ENCODE results near the gene NUP188. TPM values are rescaled to one million over a fixed set of nuclear protein-coding genes. Genes with fewer than 3 reads are reported as not detected.

NUP188 gene
- total RNA-seq, 2 donors from 2014 or later = 75.7 to 106 TPM

DNA sequence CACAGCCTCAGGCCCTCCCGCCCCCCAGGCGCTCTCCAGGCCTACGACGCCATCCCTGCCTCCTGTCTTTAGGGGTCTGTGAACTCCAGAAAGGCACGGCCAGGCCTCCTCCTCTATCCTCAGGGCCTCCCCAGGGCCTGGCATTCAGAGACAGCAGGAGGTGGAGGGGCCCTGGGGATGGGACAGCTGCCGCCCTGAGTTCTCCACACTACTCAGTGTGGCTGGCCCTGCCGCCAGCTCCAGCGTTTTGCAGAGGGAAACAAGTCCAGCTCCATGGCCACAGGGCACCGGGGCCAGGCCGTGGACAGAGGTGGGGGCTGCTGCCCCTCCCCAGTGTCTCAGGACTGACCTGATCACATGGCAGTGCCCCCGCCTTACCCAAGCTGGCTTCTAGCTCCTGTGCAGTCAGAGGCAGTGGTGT lies 64.3 kb downstream of the NUP188 start:
- TF ChIP-seq, protein P1, sequence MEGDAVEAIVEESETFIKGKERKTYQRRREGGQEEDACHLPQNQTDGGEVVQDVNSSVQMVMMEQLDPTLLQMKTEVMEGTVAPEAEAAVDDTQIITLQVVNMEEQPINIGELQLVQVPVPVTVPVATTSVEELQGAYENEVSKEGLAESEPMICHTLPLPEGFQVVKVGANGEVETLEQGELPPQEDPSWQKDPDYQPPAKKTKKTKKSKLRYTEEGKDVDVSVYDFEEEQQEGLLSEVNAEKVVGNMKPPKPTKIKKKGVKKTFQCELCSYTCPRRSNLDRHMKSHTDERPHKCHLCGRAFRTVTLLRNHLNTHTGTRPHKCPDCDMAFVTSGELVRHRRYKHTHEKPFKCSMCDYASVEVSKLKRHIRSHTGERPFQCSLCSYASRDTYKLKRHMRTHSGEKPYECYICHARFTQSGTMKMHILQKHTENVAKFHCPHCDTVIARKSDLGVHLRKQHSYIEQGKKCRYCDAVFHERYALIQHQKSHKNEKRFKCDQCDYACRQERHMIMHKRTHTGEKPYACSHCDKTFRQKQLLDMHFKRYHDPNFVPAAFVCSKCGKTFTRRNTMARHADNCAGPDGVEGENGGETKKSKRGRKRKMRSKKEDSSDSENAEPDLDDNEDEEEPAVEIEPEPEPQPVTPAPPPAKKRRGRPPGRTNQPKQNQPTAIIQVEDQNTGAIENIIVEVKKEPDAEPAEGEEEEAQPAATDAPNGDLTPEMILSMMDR (IDR thresholded peaks at IDR 0.05) = no peak
- H3K27ac ChIP-seq = no peak overlapping the region
- H3K36me3 ChIP-seq = peaks cover 39% of the 10 kb centered on the region
- no peak for DNase-seq (ENCODE audit: low spot score)
- peaks cover 14 to 18% of the 10 kb centered on the region in 2 donors for H3K4me1 ChIP-seq (ENCODE audit: control insufficient read depth in 1 of 2, low read depth in 2 of 2)
- ATAC-seq (ENCODE audit: insufficient number of reproducible peaks, low FRiP score, low read depth) = no peak
- H3K27me3 ChIP-seq (replicated peaks; ENCODE audit: insufficient read depth) = no peaks in the 10 kb centered on the region
- H3K4me3 ChIP-seq = no peak overlapping the region
- H3K9me3 ChIP-seq = no peaks in the 10 kb centered on the region

DNA sequence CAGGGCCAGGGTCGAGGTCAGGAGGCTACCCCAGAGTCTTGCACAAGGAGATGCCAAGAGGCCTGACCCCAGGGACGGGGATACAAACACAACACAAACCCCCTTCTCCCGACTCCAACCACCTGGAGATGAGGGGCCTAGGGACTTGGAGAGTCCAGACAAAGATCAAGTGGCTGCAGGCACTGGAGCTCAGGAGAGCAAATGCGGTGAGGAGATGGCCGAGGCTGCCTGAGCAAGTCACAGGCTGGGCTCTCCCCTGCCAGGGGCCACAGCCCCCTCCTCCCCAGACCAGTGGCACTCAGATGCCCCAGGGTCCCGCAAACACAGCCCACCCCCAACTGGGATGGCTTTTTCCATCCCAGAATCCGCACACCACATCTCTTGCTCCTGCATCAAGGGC lies 64.8 kb downstream of the NUP188 start:
- no peak for ATAC-seq (ENCODE audit: insufficient number of reproducible peaks, low FRiP score, low read depth)
- DNase-seq (ENCODE audit: low spot score) = no peak
- H3K36me3 ChIP-seq = peaks cover 39% of the 10 kb centered on the region
- H3K27ac ChIP-seq = no peak overlapping the region
- no peaks in the 10 kb centered on the region for H3K27me3 ChIP-seq (replicated peaks; ENCODE audit: insufficient read depth)
- H3K9me3 ChIP-seq = no peaks in the 10 kb centered on the region
- peaks cover 9 to 13% of the 10 kb centered on the region in 2 donors for H3K4me1 ChIP-seq (ENCODE audit: control insufficient read depth in 1 of 2, low read depth in 2 of 2)
- TF ChIP-seq, protein P1 (IDR thresholded peaks at IDR 0.05) = no peak
- no peak overlapping the region for H3K4me3 ChIP-seq

DNA sequence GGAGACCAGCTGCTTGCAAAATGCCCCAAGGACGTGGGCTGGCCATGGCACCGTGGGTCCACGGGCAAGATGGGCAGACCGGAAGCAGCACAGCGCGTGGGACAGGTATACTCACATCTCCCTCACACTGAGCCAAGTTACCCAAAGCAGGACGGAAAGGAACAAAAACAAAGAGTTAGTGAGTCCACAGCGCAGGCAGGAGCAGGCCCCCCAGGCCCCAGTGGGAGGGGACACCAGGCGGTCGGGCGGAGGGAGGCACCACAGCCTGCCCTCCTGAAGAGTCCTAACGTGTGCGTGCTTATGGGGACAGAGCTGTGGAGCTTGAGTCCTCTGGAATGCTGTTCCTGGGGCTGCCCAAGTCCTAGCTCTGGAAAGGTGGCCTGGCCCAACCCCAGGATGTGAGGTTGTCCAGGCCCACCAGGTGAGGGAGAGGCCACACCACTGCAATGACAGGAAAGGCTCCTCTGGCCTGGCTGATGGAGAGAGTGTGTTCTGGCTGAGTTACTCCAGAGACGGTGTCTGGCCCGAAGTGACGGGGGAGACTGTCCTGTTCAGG lies 65.5 kb downstream of the NUP188 start:
- Histone ChIP-seq H3K36me3 (peaks cover 37% of the 10 kb centered on the region), H3K4me1 (ENCODE audit: control insufficient read depth in 1 of 2, low read depth in 2 of 2) (peaks cover 2 to 6% of the 10 kb centered on the region in 2 donors), H3K27ac (no peak overlapping the region), H3K9me3 (no peaks in the 10 kb centered on the region), H3K4me3 (no peak overlapping the region), H3K27me3 (replicated peaks; ENCODE audit: insufficient read depth) (no peaks in the 10 kb centered on the region)
- ATAC-seq (ENCODE audit: insufficient number of reproducible peaks, low FRiP score, low read depth) = no peak
- DNase-seq (ENCODE audit: low spot score) = no peak
- TF ChIP-seq, protein P1 (IDR thresholded peaks at IDR 0.05) = no peak

DNA sequence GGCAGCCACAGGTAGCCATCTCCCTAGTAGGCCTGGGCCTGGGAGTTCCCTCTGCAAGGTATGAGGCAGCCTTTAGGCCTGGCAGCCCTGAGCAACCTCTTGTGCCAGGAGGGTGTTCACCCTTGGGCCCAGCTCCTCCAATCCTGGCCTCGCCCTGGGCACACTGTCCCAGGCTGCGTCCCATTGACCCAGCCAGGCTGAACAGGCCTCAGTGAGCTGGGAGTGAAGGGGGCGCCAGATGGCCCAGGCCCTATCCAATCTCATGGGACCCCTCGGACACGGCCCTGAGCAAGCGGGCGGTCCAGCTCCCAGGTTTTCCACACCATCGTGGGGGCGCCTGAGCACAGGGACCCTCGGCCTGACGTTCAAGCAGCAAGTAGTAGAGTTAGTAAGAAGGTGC lies 66.2 kb downstream of the NUP188 start:
- DNase-seq (ENCODE audit: low spot score) = no peak
- H3K4me3 ChIP-seq = no peak overlapping the region
- H3K4me1 ChIP-seq (ENCODE audit: control insufficient read depth in 1 of 2, low read depth in 2 of 2) = no peaks in the 10 kb centered on the region
- TF ChIP-seq, protein P1 (IDR thresholded peaks at IDR 0.05) = no peak
- no peaks in the 10 kb centered on the region for H3K27me3 ChIP-seq (replicated peaks; ENCODE audit: insufficient read depth)
- no peaks in the 10 kb centered on the region for H3K9me3 ChIP-seq
- no peak for ATAC-seq (ENCODE audit: insufficient number of reproducible peaks, low FRiP score, low read depth)
- H3K36me3 ChIP-seq = peaks cover 37% of the 10 kb centered on the region
- no peak overlapping the region for H3K27ac ChIP-seq

DNA sequence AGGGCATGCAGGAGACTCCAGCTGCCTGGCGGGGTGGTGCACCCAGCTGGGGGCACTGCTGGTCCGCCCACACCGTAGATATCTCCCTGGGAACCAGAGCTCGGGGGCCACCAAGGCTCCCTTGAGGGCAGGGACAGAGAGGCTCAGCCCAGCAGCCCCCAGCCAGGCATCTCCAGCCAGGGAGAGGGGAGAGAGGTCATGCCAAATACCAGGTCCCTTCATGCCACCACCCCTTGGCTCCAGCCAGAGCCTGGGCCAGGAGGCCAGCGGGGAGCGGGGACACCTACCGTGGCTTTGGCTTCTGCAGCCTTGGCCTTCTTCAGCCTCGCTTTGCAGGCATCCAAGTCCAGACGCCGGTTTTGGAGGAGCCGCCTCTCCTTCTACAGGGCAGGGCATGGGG lies 66.6 kb downstream of the NUP188 start:
- H3K9me3 ChIP-seq = no peaks in the 10 kb centered on the region
- no peak overlapping the region for H3K4me3 ChIP-seq
- H3K4me1 ChIP-seq (ENCODE audit: control insufficient read depth in 1 of 2, low read depth in 2 of 2) = no peaks in the 10 kb centered on the region
- no peaks in the 10 kb centered on the region for H3K27me3 ChIP-seq (replicated peaks; ENCODE audit: insufficient read depth)
- ATAC-seq (ENCODE audit: insufficient number of reproducible peaks, low FRiP score, low read depth) (no peak), DNase-seq (ENCODE audit: low spot score) (no peak)
- TF ChIP-seq, protein P1 (IDR thresholded peaks at IDR 0.05) = no peak
- peaks cover 37% of the 10 kb centered on the region for H3K36me3 ChIP-seq
- H3K27ac ChIP-seq = no peak overlapping the region

Data from thoracic aorta (tissue), 2 donors.